Measurements from ENCODE around the gene C16orf86.

GRCh38 chr16:67649494-67649931 is 17.1 kb upstream of the C16orf86 start:
- TF ChIP-seq, protein P1, sequence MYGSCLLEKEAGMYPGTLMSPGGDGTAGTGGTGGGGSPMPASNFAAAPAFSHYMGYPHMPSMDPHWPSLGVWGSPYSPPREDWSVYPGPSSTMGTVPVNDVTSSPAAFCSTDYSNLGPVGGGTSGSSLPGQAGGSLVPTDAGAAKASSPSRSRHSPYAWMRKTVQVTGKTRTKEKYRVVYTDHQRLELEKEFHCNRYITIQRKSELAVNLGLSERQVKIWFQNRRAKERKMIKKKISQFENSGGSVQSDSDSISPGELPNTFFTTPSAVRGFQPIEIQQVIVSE (CRISPR knock-in tag; IDR thresholded peaks at IDR 0.05; ENCODE audit: borderline replicate concordance) = no peak
- TF ChIP-seq TP53 (CRISPR knock-in tag; IDR thresholded peaks at IDR 0.05) (no peak), IRF2 (CRISPR knock-in tag; IDR thresholded peaks at IDR 0.05; ENCODE audit: borderline replicate concordance, low read depth) (no peak), ZNF423 (CRISPR knock-in tag; IDR thresholded peaks at IDR 0.05) (no peak)
- TF ChIP-seq, protein P2, sequence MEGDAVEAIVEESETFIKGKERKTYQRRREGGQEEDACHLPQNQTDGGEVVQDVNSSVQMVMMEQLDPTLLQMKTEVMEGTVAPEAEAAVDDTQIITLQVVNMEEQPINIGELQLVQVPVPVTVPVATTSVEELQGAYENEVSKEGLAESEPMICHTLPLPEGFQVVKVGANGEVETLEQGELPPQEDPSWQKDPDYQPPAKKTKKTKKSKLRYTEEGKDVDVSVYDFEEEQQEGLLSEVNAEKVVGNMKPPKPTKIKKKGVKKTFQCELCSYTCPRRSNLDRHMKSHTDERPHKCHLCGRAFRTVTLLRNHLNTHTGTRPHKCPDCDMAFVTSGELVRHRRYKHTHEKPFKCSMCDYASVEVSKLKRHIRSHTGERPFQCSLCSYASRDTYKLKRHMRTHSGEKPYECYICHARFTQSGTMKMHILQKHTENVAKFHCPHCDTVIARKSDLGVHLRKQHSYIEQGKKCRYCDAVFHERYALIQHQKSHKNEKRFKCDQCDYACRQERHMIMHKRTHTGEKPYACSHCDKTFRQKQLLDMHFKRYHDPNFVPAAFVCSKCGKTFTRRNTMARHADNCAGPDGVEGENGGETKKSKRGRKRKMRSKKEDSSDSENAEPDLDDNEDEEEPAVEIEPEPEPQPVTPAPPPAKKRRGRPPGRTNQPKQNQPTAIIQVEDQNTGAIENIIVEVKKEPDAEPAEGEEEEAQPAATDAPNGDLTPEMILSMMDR (IDR thresholded peaks at IDR 0.05) = no peak
- TF ChIP-seq, protein P3, sequence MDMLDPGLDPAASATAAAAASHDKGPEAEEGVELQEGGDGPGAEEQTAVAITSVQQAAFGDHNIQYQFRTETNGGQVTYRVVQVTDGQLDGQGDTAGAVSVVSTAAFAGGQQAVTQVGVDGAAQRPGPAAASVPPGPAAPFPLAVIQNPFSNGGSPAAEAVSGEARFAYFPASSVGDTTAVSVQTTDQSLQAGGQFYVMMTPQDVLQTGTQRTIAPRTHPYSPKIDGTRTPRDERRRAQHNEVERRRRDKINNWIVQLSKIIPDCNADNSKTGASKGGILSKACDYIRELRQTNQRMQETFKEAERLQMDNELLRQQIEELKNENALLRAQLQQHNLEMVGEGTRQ (CRISPR knock-in tag; IDR thresholded peaks at IDR 0.05) = no peak

All from WTC11 (cell line).